ENCODE results near the gene GALNT9. TPM values are rescaled to one million over a fixed set of nuclear protein-coding genes. Genes with fewer than 3 reads are reported as not detected.

Gene GALNT9
- polyA plus RNA-seq, 3 donors: not detected

DNA sequence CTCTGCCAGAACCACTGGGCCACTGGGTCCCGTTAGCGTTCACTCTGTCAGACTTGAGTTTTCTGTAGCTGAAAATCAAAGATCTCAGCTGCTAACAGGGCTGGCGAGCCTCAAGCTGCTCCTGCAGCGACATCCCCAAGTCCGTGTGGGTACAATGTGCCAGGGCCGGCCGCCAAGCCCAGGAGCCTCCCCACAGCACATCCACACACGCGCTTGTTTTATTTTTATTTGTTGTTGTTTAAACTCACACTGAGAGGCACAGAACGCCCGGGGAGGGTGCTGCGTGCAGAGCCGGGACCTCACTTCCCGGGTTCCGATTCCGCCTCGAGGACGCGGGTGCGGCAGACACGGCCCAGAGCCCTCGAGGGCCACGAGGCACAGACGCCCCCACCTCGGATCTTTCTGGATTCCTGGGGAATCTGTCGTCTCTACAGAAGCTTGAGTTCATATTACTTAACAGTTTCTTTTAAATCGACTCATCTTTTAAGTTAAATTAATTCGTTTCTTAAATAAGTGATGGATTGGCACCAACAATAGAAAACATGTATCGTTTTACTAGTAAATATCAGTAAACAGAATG is 9.3 kb downstream of the GALNT9 start:
- TF ChIP-seq, protein P1, sequence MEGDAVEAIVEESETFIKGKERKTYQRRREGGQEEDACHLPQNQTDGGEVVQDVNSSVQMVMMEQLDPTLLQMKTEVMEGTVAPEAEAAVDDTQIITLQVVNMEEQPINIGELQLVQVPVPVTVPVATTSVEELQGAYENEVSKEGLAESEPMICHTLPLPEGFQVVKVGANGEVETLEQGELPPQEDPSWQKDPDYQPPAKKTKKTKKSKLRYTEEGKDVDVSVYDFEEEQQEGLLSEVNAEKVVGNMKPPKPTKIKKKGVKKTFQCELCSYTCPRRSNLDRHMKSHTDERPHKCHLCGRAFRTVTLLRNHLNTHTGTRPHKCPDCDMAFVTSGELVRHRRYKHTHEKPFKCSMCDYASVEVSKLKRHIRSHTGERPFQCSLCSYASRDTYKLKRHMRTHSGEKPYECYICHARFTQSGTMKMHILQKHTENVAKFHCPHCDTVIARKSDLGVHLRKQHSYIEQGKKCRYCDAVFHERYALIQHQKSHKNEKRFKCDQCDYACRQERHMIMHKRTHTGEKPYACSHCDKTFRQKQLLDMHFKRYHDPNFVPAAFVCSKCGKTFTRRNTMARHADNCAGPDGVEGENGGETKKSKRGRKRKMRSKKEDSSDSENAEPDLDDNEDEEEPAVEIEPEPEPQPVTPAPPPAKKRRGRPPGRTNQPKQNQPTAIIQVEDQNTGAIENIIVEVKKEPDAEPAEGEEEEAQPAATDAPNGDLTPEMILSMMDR (IDR thresholded peaks at IDR 0.05): no peak
- DNase-seq: no peak
- Histone ChIP-seq H3K27ac (ENCODE audit: low read depth in 1 of 2, low read length in 2 of 2) (no peak overlapping the region), H3K79me2 (ENCODE audit: insufficient read depth, low read length) (no peaks in the 10 kb centered on the region), H3K9me3 (replicated peaks in 1 of 2; ENCODE audit: control insufficient read depth in 1 of 2, insufficient read depth in 1 of 2, low read length in 2 of 2) (no peaks in the 10 kb centered on the region), H3K4me2 (replicated peaks; ENCODE audit: extremely low read depth, low read length, poor library complexity, severe bottlenecking) (no peak overlapping the region), H3K27me3 (ENCODE audit: control insufficient read depth in 2 of 2, insufficient read depth in 2 of 2, low read length in 2 of 2) (peaks cover 0 to 4% of the 10 kb centered on the region in 2 donors), H3K4me3 (replicated peaks in 1 of 3; ENCODE audit: low read depth in 2 of 3, low read length in 3 of 3) (no peak overlapping the region), H3K4me1 (ENCODE audit: control insufficient read depth in 1 of 2, insufficient read depth in 2 of 2, low read length in 2 of 2) (no peaks in the 10 kb centered on the region), H2AFZ (ENCODE audit: insufficient read depth, low read depth, low read length, poor library complexity, severe bottlenecking) (no peak overlapping the region), H4K20me1 (ENCODE audit: insufficient read depth, low read length) (no peaks in the 10 kb centered on the region), H3K9ac (ENCODE audit: insufficient read depth, low read length, poor library complexity, severe bottlenecking) (no peak overlapping the region), H3K36me3 (replicated peaks in 1 of 2; ENCODE audit: control insufficient read depth in 1 of 2, insufficient read depth in 2 of 2, low read length in 2 of 2) (no peaks in the 10 kb centered on the region)
- H3K27me3 Mint-ChIP-seq (ENCODE audit: low read depth in 3 of 3): peaks cover 18 to 25% (median 23%) of the 10 kb centered on the region in 3 donors
- no peak overlapping the region for H3K27ac Mint-ChIP-seq
- no peaks in the 10 kb centered on the region for H3K36me3 Mint-ChIP-seq
- peaks cover 3% of the 10 kb centered on the region for H3K4me1 Mint-ChIP-seq
- H3K4me3 Mint-ChIP-seq: no peak overlapping the region
- 88% methylated on average over 16 of the region's 29 CpGs for whole genome bisulfite sequencing (ENCODE audit: insufficient coverage)
- intact Hi-C loops (cut with micrococcal nuclease): no loop called here
- H3K9me3 Mint-ChIP-seq: peaks cover 0 to 8% (median 0%) of the 10 kb centered on the region in 7 donors

DNA sequence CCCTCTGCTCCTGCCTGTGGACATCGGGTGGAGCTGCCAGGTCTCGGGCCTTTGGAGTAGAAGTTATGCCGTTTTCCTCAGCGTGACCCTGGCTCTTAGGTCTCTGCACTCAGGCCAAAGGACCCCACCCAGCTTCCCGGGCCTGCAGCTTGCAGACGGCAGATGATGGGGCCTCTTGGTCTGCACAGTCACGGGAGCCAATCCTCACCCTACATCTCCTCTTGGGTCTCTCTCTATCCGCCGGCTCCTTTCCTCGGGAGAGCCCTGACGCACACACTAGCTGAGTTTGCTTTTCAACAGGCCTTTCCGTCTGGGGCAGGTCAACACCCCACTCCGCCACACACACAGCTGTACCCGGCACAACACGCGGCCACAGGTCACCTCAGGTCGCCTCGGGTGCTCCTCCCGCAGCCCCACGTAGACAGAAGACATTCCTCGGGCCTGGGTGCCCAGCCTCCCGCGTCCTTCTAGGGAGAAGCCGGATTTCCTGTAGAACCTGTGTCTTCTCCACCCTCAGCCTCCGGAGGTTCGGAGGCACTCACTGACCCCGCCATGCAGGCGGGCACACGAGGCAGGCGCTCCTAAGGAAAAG is 9.9 kb downstream of the GALNT9 start:
- H3K4me1 Mint-ChIP-seq: peaks cover 3% of the 10 kb centered on the region
- peaks cover 0 to 8% (median 0%) of the 10 kb centered on the region in 7 donors for H3K9me3 Mint-ChIP-seq
- Histone ChIP-seq H3K9ac (ENCODE audit: insufficient read depth, low read length, poor library complexity, severe bottlenecking) (no peak overlapping the region), H2AFZ (ENCODE audit: insufficient read depth, low read depth, low read length, poor library complexity, severe bottlenecking) (no peak overlapping the region), H3K79me2 (ENCODE audit: insufficient read depth, low read length) (no peaks in the 10 kb centered on the region), H3K27ac (ENCODE audit: low read depth in 1 of 2, low read length in 2 of 2) (no peak overlapping the region), H3K36me3 (replicated peaks in 1 of 2; ENCODE audit: control insufficient read depth in 1 of 2, insufficient read depth in 2 of 2, low read length in 2 of 2) (no peaks in the 10 kb centered on the region), H4K20me1 (ENCODE audit: insufficient read depth, low read length) (no peaks in the 10 kb centered on the region), H3K4me2 (replicated peaks; ENCODE audit: extremely low read depth, low read length, poor library complexity, severe bottlenecking) (no peak overlapping the region), H3K9me3 (replicated peaks in 1 of 2; ENCODE audit: control insufficient read depth in 1 of 2, insufficient read depth in 1 of 2, low read length in 2 of 2) (no peaks in the 10 kb centered on the region), H3K27me3 (ENCODE audit: control insufficient read depth in 2 of 2, insufficient read depth in 2 of 2, low read length in 2 of 2) (peaks cover 0 to 4% of the 10 kb centered on the region in 2 donors), H3K4me1 (ENCODE audit: control insufficient read depth in 1 of 2, insufficient read depth in 2 of 2, low read length in 2 of 2) (no peaks in the 10 kb centered on the region), H3K4me3 (replicated peaks in 1 of 3; ENCODE audit: low read depth in 2 of 3, low read length in 3 of 3) (no peak overlapping the region)
- H3K27me3 Mint-ChIP-seq (ENCODE audit: low read depth in 3 of 3): peaks cover 16 to 25% (median 18%) of the 10 kb centered on the region in 3 donors
- TF ChIP-seq, protein P1 (IDR thresholded peaks at IDR 0.05): no peak
- no peak overlapping the region for H3K27ac Mint-ChIP-seq
- intact Hi-C loops (cut with micrococcal nuclease): no loop called here
- DNase-seq: no peak
- no peak overlapping the region for H3K4me3 Mint-ChIP-seq
- no peaks in the 10 kb centered on the region for H3K36me3 Mint-ChIP-seq
- WGBS (ENCODE audit: insufficient coverage): 83% methylated on average over 28 of the region's 30 CpGs
